ENCODE data around the gene B2M. TPM values are rescaled to one million over a fixed set of nuclear protein-coding genes. Genes with fewer than 3 reads are reported as not detected.

B2M gene
- total and polyA plus RNA-seq, 2 experiments from 2014 or later = 167 to 180 TPM

- Mint-ChIP-seq H3K36me3 (ENCODE audit: low read depth) (peaks cover 13% of the 10 kb centered on the region), H3K9me3 (no peaks in the 10 kb centered on the region), H3K4me1 (peaks cover 10% of the 10 kb centered on the region), H3K27ac (no peak overlapping the region), H3K4me3 (peak overlapping the region; percentile 15; the same call in 1 of the 3 replicates), H3K27me3 (ENCODE audit: insufficient read depth, low read depth, poor library complexity) (peaks cover 4% of the 10 kb centered on the region)
- no peaks in the 10 kb centered on the region; the same call in 1 of the 2 replicates for H3F3A ChIP-seq (replicated peaks; ENCODE audit: low read depth)
- no peaks in the 10 kb centered on the region for H3K36me3 ChIP-seq (ENCODE audit: insufficient read depth)
- H2AFZ ChIP-seq = no peak overlapping the region
- no peak overlapping the region; the same call in 1 of the 2 replicates for H3K4me2 ChIP-seq
- H3K4me3 ChIP-seq = peak overlapping the region; percentile 95; the same call in 1 of the 2 replicates
- no peak for TF ChIP-seq CTCF (conservative IDR thresholded peaks at IDR 0.05; ENCODE audit: low read depth in 2 of 2)
- no peak for TF ChIP-seq ZNF331 (CRISPR knock-in tag; IDR thresholded peaks at IDR 0.05; ENCODE audit: low read depth)
- no peak for TF ChIP-seq ZNF114 (CRISPR knock-in tag; IDR thresholded peaks at IDR 0.05)
- TF ChIP-seq NANOG (IDR thresholded peaks at IDR 0.05; ENCODE audit: borderline replicate concordance) = no peak
- TF ChIP-seq EZH2 (IDR thresholded peaks at IDR 0.05; ENCODE audit: low read depth, unreplicated experiment) = no peak
- TF ChIP-seq ETS1 (IDR thresholded peaks at IDR 0.05) = no peak
- no peak for TF ChIP-seq STAT1 (IDR thresholded peaks at IDR 0.05; ENCODE audit: unreplicated experiment)
- no peak for TF ChIP-seq CREB1 (CRISPR knock-in tag; IDR thresholded peaks at IDR 0.05; ENCODE audit: low read depth)
- no peak for TF ChIP-seq JUNB (IDR thresholded peaks at IDR 0.05; ENCODE audit: unreplicated experiment)
- TF ChIP-seq POLR2AphosphoS5 (IDR thresholded peaks at IDR 0.05; ENCODE audit: low read depth) = no peak
- TF ChIP-seq REST (IDR thresholded peaks at IDR 0.05; ENCODE audit: unreplicated experiment) = no peak
- no peak for TF ChIP-seq EZH2phosphoT487 (IDR thresholded peaks at IDR 0.05; ENCODE audit: unreplicated experiment)
- TF ChIP-seq ZNF462 (CRISPR knock-in tag; IDR thresholded peaks at IDR 0.05) = no peak
- peaks cover 5% of the 10 kb centered on the region; the same call in 1 of the 2 replicates for H3K4me1 ChIP-seq (ENCODE audit: insufficient read depth)
- no peak overlapping the region for H3K27ac ChIP-seq (ENCODE audit: low read depth)
- no peaks in the 10 kb centered on the region for H3K27me3 ChIP-seq (ENCODE audit: insufficient read depth)
- no peaks in the 10 kb centered on the region for H3K9me2 ChIP-seq (ENCODE audit: insufficient read depth)
- DNase-seq (ENCODE audit: low spot score) (no peak), ATAC-seq (no peak)
- H4K20me1 ChIP-seq (replicated peaks; ENCODE audit: insufficient read depth) = no peaks in the 10 kb centered on the region
- H3K79me2 ChIP-seq (replicated peaks; ENCODE audit: insufficient read depth) = peaks cover 10% of the 10 kb centered on the region; the same call in 1 of the 2 replicates
Measured at GRCh38 chr15:44661576-44661975, 49.7 kb upstream of the B2M start.
